Putamen (tissue), 1 donor: Measurements from ENCODE around the gene GJA3.

Experiments used
- DNase-seq: peaks from one replicate; pipeline ENCODE4 v3.0.0-alpha.2; 2016; ENCODE audit warnings: low spot score

Gene GJA3

GRCh38 chr13:20127562-20128458 is 33.0 kb downstream of the GJA3 start:
- peak; percentile 58 for DNase-seq

- no peak for DNase-seq
These were observed 33.6 kb downstream of the GJA3 start for GRCh38 chr13:20127262-20127561.

GRCh38 chr13:20126541-20127261 is 34.2 kb downstream of the GJA3 start:
- no peak for DNase-seq

- DNase-seq, result no peak
These were observed 35.1 kb downstream of the GJA3 start for GRCh38 chr13:20125783-20126165.

- peak; percentile 56 for DNase-seq
These were observed 35.6 kb downstream of the GJA3 start for GRCh38 chr13:20125129-20125782.

- DNase-seq, result no peak
These were observed 36.5 kb downstream of the GJA3 start for GRCh38 chr13:20124303-20124702.

GRCh38 chr13:20121159-20121525 is 39.7 kb downstream of the GJA3 start:
- no peak for DNase-seq

GRCh38 chr13:20119960-20120359 is 40.9 kb downstream of the GJA3 start:
- DNase-seq, result no peak

GRCh38 chr13:20118268-20119140 is 42.3 kb downstream of the GJA3 start:
- DNase-seq, result peak; percentile 57

GRCh38 chr13:20116213-20116612 is 44.6 kb downstream of the GJA3 start:
- DNase-seq, result no peak

GRCh38 chr13:20114066-20114610 is 46.7 kb downstream of the GJA3 start:
- DNase-seq, result no peak

GRCh38 chr13:20109037-20109436 is 51.8 kb downstream of the GJA3 start:
- no peak for DNase-seq

- no peak for DNase-seq
These were observed 54.1 kb downstream of the GJA3 start for GRCh38 chr13:20106742-20107141.

GRCh38 chr13:20105161-20105689 is 55.6 kb downstream of the GJA3 start:
- no peak for DNase-seq

GRCh38 chr13:20102525-20103180 is 58.2 kb downstream of the GJA3 start:
- no peak for DNase-seq

GRCh38 chr13:20101467-20102316 is 59.2 kb downstream of the GJA3 start:
- no peak for DNase-seq

GRCh38 chr13:20099319-20099718 is 61.5 kb downstream of the GJA3 start:
- no peak for DNase-seq

GRCh38 chr13:20093951-20094350 is 66.9 kb downstream of the GJA3 start:
- no peak for DNase-seq

GRCh38 chr13:20090349-20090748 is 70.5 kb downstream of the GJA3 start:
- no peak for DNase-seq
